K562 (cell line): Measurements from ENCODE around the gene RRP9. TPM values are rescaled to one million over a fixed set of nuclear protein-coding genes. Genes with fewer than 3 reads are reported as not detected.
A peak's percentile ranks its signal among the peaks of the same experiment; 100 is the strongest.

Experiments used
- CREB1 ChIP-seq, 2 experiments: sonication (generic) in 1 of 2; formaldehyde crosslinking in 1 of 2; IDR thresholded peaks; 2 replicates each; pipeline versions ENCODE4 v1.6.1 to v1.8.0; 2012 to 2022; ENCODE audit warnings: inconsistent platforms in 1 of 2, mild to moderate bottlenecking in 1 of 2, missing genetic modification reagents in 1 of 2, moderate library complexity in 1 of 2
- DACH1 ChIP-seq: fragments of 450-650 bp; IDR thresholded peaks from 2 replicates; pipeline ENCODE4 v1.6.1; 2018; ENCODE audit not compliant: partially characterized antibody
- EHMT2 ChIP-seq: fragments of 450-650 bp; IDR thresholded peaks from 2 replicates; pipeline ENCODE4 v1.6.1; 2018; ENCODE audit warnings: antibody characterized with exemption
- FIP1L1 ChIP-seq: fragments of 200-400 bp; formaldehyde crosslinking; IDR thresholded peaks from 2 replicates; pipeline ENCODE4 v1.6.1; 2018; ENCODE audit warnings: mild to moderate bottlenecking, low read depth, low read length; ENCODE audit not compliant: poor library complexity, severe bottlenecking
- FOXK1 ChIP-seq: sonication (generic); formaldehyde crosslinking; IDR thresholded peaks from 2 replicates; pipeline ENCODE4 v1.8.0; 2022; ENCODE audit warnings: missing genetic modification reagents, mild to moderate bottlenecking, borderline replicate concordance
- GABPB1 ChIP-seq: sonication (generic); formaldehyde crosslinking; IDR thresholded peaks from 2 replicates; pipeline ENCODE4 v1.8.0; 2022; ENCODE audit warnings: mild to moderate bottlenecking, missing genetic modification reagents
- GABPB2 ChIP-seq: fragments of 250-450 bp; sonication (Bioruptor Pico); conservative IDR thresholded peaks from 2 replicates; pipeline ENCODE4 v1.5.1; 2021; ENCODE audit warnings: mild to moderate bottlenecking
- ID3 ChIP-seq, 2 experiments: fragments of 250-450 bp in 1 of 2; fragments of 450-650 bp in 1 of 2; sonication (Bioruptor Pico) in 1 of 2; IDR thresholded peaks; 2 replicates each; pipeline versions ENCODE4 v1.6.1 to v1.8.0; 2016 to 2021; ENCODE audit warnings: mild to moderate bottlenecking in 2 of 2, moderate library complexity in 2 of 2, missing compliant biosample characterization in 1 of 2, missing genetic modification characterization in 1 of 2
- PURB ChIP-seq: sonication (generic); formaldehyde crosslinking; IDR thresholded peaks from 2 replicates; pipeline ENCODE4 v1.9.0; 2021; ENCODE audit warnings: low read depth, mild to moderate bottlenecking, missing genetic modification reagents
- PYGO2 ChIP-seq: fragments of 450-650 bp; IDR thresholded peaks from 2 replicates; pipeline ENCODE4 v1.6.1; 2016; ENCODE audit warnings: mild to moderate bottlenecking, missing genetic modification characterization, moderate library complexity, missing compliant biosample characterization
- SMARCA5 ChIP-seq: fragments of 450-650 bp; IDR thresholded peaks from 2 replicates; pipeline ENCODE4 v1.6.1; 2016
- TAF9B ChIP-seq: fragments of 450-650 bp; IDR thresholded peaks from 2 replicates; pipeline ENCODE4 v1.6.1; 2018; ENCODE audit warnings: mild to moderate bottlenecking; ENCODE audit not compliant: partially characterized antibody
- TFAM ChIP-seq: fragments of 250-450 bp; sonication (Bioruptor Pico); conservative IDR thresholded peaks from 2 replicates; pipeline ENCODE4 v1.5.0; 2021; ENCODE audit warnings: mild to moderate bottlenecking, moderate library complexity
- ZBTB1 ChIP-seq: sonication (generic); formaldehyde crosslinking; IDR thresholded peaks from 2 replicates; pipeline ENCODE4 v1.8.1; 2023; ENCODE audit warnings: missing genetic modification reagents, low read depth, mild to moderate bottlenecking, borderline replicate concordance
- ZBTB8A ChIP-seq: fragments of 450-650 bp; IDR thresholded peaks from 2 replicates; pipeline ENCODE4 v1.6.1; 2018; ENCODE audit warnings: mild to moderate bottlenecking, moderate library complexity; ENCODE audit not compliant: partially characterized antibody
- ZFPM2 ChIP-seq: fragments of 250-450 bp; sonication (Bioruptor Pico); IDR thresholded peaks from 2 replicates; pipeline ENCODE4 v1.5.1; 2022; ENCODE audit warnings: mild to moderate bottlenecking
- ZNF263 ChIP-seq: sonication (generic); formaldehyde crosslinking; IDR thresholded peaks from 2 replicates; pipeline ENCODE4 v1.8.0; 2022; ENCODE audit warnings: mild to moderate bottlenecking, missing genetic modification reagents, borderline replicate concordance
- ZNF518B ChIP-seq: fragments of 250-450 bp; sonication (Bioruptor Pico); IDR thresholded peaks from 2 replicates; pipeline ENCODE4 v1.5.0; 2021; ENCODE audit warnings: mild to moderate bottlenecking, moderate library complexity
- ZSCAN32 ChIP-seq: fragments of 450-650 bp; formaldehyde crosslinking; IDR thresholded peaks from 2 replicates; pipeline ENCODE4 v1.4.0; 2020; ENCODE audit warnings: mild to moderate bottlenecking, moderate library complexity
- polyA plus RNA-seq, 8 experiments: library from polyadenylated mRNA; depleted of rRNA in 4 of 8; stranded (reverse) in 5 of 8; unstranded in 3 of 8; fragments of >200 nt; fragmentation: Nextera tagmentation in 2 of 8; fragmentation: Illumina TruSeq in 1 of 8; extraction: Ambion mirVana in 2 of 8; extraction: Trizol in 1 of 8; gene quantifications; 2 replicates each; pipeline versions ENCODE4 v1.2.1 to v1.2.3, GENCODE V29; 2011 to 2014; ENCODE audit warnings: inconsistent platforms in 1 of 8, missing spikeins in 1 of 8
- total RNA-seq, 7 experiments: library from RNA; depleted of rRNA in 6 of 7; stranded (reverse); fragments of >200 nt in 6 of 7; fragmentation: Illumina TruSeq in 2 of 7; extraction: Trizol in 2 of 7; gene quantifications; 2 replicates each; pipeline versions ENCODE4 v1.2.1 to v1.2.3, GENCODE V29; 2011 to 2021; ENCODE audit warnings: low replicate concordance in 1 of 7
- TF ChIP-seq, protein P1 (sequence below): fragments of 250-450 bp; sonication (Bioruptor Pico); IDR thresholded peaks from 2 replicates; pipeline ENCODE4 v1.9.0; 2021; ENCODE audit warnings: mild to moderate bottlenecking, inconsistent platforms
- TF ChIP-seq, protein P2 (sequence below): fragments of 250-450 bp; sonication (Bioruptor Pico); IDR thresholded peaks from 2 replicates; pipeline ENCODE4 v1.6.1; 2021; ENCODE audit warnings: mild to moderate bottlenecking

The RRP9 gene
- total and polyA plus RNA-seq, 9 of the 15 experiments (the other 6 are each of a cell fraction or from before 2014, with no cell fraction given) = 5.2 to 67.0 (median 45.9) TPM

- no peak for TF ChIP-seq ZBTB1
- peak; percentile 47 for TF ChIP-seq FIP1L1
- TF ChIP-seq, protein P1, sequence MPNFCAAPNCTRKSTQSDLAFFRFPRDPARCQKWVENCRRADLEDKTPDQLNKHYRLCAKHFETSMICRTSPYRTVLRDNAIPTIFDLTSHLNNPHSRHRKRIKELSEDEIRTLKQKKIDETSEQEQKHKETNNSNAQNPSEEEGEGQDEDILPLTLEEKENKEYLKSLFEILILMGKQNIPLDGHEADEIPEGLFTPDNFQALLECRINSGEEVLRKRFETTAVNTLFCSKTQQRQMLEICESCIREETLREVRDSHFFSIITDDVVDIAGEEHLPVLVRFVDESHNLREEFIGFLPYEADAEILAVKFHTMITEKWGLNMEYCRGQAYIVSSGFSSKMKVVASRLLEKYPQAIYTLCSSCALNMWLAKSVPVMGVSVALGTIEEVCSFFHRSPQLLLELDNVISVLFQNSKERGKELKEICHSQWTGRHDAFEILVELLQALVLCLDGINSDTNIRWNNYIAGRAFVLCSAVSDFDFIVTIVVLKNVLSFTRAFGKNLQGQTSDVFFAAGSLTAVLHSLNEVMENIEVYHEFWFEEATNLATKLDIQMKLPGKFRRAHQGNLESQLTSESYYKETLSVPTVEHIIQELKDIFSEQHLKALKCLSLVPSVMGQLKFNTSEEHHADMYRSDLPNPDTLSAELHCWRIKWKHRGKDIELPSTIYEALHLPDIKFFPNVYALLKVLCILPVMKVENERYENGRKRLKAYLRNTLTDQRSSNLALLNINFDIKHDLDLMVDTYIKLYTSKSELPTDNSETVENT (CRISPR knock-in tag) = no peak; the same call in 1 of the 2 replicates
- TF ChIP-seq TAF9B = no peak
- TF ChIP-seq PYGO2 (tag) = no peak
- no peak for TF ChIP-seq SMARCA5
- no peak for TF ChIP-seq ZBTB8A
- no peak for TF ChIP-seq CREB1 (IDR thresholded peaks at IDR 0.05)
- no peak for TF ChIP-seq CREB1 (CRISPR knock-in tag; IDR thresholded peaks at IDR 0.05)
- no peak for TF ChIP-seq DACH1
- no peak for TF ChIP-seq PURB (CRISPR knock-in tag)
- TF ChIP-seq EHMT2 = peak; percentile 19; the same call in 1 of the 2 replicates
- TF ChIP-seq, protein P2, sequence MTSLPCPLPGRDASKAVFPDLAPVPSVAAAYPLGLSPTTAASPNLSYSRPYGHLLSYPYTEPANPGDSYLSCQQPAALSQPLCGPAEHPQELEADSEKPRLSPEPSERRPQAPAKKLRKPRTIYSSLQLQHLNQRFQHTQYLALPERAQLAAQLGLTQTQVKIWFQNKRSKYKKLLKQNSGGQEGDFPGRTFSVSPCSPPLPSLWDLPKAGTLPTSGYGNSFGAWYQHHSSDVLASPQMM (CRISPR knock-in tag) = no peak
- no peak for TF ChIP-seq FOXK1 (CRISPR knock-in tag)
- no peak for TF ChIP-seq ZFPM2 (CRISPR knock-in tag)
- TF ChIP-seq TFAM (CRISPR knock-in tag) = no peak
- no peak for TF ChIP-seq ZNF518B
- no peak for TF ChIP-seq ID3 (CRISPR knock-in tag; IDR thresholded peaks at IDR 0.05)
- no peak for TF ChIP-seq ID3 (tag; IDR thresholded peaks at IDR 0.05)
- no peak for TF ChIP-seq ZNF263 (CRISPR knock-in tag)
- no peak for TF ChIP-seq ZSCAN32 (CRISPR knock-in tag)
- no peak for TF ChIP-seq GABPB2 (CRISPR knock-in tag)
- no peak for TF ChIP-seq GABPB1
Measured at GRCh38 chr3:51974963-51975851, 33.5 kb upstream of the RRP9 start, which contains the start of gene ABHD14A (continued).
